HUDEP-2 (cell line): ENCODE results near the gene CARHSP1.
"Not testable (repeated sequence)": the region's sequence is repeated elsewhere in the genome, so short reads cannot be mapped to it uniquely, and the experiment has no call there.

Experiments
- DNase-seq, 76 experiments: peaks; one replicate each; lab custom pipeline; 2025; ENCODE audit not compliant: unreplicated experiment in 76 of 76; lab: John Stamatoyannopoulos, UW

The CARHSP1 gene

GRCh38 chr16:8868416-8869211, at the start of gene CARHSP1:
TSS of gene CARHSP1 (minus strand) at chr16:8869006. CDS start at chr16:8859328, 9,678 bp downstream.
- DNase-seq = peak in 75 of 76 experiments; percentile 49 to 92 (median 85)

DNA sequence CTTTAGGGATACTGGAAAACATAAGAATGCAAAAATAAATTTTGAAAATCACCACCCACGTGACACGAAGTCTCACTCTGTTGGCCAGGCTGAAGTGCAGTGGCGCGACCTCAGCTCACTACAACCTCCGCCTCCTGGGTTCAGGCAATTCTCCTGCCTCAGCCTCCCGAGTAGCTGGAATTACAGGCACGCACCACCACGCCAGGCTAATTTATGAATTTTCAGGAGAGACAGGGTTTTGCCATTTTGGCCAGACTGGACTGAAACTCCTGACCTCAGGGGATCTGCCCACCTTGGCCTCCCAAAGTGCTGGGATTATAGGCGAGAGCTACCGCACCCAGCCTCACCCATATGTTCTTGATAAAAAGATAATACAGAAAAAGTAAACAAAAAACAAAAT, 48.5 kb upstream of the CARHSP1 start:
- DNase-seq = not testable (repeated sequence)

- DNase-seq = no peak
Observed at GRCh38 chr16:8916541-8917225, 47.9 kb upstream of the CARHSP1 start.

DNA sequence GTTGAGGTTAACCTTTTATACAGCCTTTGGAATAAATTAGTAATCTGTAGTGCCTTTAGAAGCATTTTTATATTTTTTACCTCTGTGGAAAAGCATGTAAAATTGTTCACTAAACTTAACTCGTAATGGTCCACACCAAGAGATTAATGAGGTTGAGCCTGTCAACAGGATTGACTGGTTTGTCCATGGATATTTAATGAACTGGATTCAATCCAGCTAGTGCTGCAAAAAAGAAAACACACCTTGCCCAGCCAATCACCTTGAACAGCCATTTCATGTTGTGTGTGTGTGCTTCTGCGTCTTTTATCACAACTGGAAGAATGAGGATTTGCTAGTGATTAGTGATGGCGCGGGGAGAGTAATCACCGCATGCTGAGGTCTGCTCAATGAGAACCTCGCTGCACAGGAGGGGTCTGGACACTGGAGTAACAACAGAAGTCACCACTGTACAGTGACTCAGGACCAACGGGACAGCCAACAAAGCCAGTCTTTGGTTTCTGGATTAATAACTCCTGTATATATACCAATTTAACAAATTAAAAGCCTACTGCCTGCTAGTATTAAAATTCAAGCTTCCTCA, 47.0 kb upstream of the CARHSP1 start:
- no peak for DNase-seq

GRCh38 chr16:8914098-8914497, 45.3 kb upstream of the CARHSP1 start:
- DNase-seq = no peak

- no peak for DNase-seq
Observed at GRCh38 chr16:8912793-8913192, 44.0 kb upstream of the CARHSP1 start.

- DNase-seq = no peak
Observed at GRCh38 chr16:8910811-8911210, 42.0 kb upstream of the CARHSP1 start.

DNA sequence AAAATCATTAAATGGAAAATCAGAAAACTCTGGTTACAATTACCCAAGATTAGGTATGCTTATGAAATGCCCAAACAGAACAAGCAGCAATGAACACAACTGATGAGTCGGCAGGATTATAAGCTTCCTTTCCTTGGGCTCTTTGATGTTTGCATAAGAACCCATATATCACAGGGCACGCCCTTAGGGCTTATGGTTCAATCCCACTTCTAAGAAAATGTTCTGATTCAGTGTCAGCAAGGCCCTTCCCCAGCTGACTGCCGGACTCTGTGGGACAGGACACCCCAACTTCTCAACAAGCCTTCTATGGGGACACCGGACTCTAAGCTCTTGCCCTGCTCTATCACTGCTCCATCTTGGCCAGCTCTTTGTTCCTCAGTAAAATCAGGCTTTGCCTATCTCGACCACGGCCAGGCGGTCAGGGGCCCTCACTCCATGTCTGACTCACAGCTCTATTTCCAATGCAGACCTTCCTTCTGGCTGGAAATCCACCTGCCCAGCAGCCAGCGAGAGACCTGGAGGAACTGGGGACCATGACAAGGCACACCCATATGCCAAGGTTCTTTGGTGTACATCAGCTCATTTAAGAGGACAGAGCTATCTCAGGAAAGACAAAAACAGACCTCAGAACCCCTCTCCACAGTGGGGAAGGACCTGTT, 40.1 kb upstream of the CARHSP1 start:
- no peak for DNase-seq

- DNase-seq = no peak
Observed at GRCh38 chr16:8907096-8907495, 38.3 kb upstream of the CARHSP1 start.

- no peak for DNase-seq
Observed at GRCh38 chr16:8905795-8906591, 37.2 kb upstream of the CARHSP1 start.

DNA sequence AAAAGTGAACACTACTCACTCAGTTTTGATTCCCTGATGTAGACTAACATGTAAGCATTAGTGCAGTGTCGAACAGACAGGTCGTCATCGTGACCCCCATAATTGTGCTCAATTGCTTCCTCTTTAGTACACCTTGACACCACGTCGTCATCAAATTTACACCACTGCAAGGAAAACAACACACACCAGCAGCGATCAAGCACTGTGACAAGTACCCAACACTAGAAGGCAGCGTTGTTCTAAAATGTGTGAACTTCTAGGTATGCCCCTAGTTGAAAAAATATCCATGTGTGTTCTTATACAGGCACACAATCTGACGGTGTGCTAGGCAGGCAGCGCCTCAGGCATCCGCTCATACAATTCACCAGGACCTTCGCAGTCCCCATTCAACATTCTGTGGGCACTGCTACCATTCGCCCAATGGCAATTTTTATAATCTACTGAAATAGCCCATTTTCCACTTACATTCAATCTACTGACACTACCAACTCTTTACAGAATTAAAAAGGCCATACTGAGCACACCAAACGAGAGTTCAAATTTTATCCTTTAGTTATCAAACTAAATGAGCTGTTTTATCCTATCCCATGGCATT, 36.5 kb upstream of the CARHSP1 start:
- DNase-seq = peak in 15 of 76 experiments; percentile 2 to 32 (median 15)

- no peak for DNase-seq
Observed at GRCh38 chr16:8904018-8904430, 35.2 kb upstream of the CARHSP1 start.

DNA sequence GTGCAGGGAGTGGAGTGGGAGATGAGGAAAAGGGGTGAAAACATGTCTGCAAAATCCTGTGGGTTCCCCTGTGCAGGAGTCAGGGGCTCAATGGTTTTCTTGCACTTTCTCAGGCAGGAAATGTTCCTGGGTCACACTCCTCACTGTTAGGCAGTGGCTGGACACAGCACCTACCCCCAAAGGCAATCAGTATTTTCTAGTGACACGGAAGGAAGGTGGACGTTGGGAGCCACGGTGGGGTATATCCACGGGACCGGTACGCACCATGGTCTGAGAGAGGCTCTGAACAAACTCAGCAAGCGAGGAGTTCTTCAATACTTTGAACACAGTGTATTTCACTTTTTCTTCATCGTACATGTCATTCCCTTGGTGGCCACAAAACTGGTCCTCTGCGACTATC, 34.2 kb upstream of the CARHSP1 start:
- DNase-seq = no peak

- no peak for DNase-seq
Observed at GRCh38 chr16:8901320-8901861, 32.6 kb upstream of the CARHSP1 start.

DNA sequence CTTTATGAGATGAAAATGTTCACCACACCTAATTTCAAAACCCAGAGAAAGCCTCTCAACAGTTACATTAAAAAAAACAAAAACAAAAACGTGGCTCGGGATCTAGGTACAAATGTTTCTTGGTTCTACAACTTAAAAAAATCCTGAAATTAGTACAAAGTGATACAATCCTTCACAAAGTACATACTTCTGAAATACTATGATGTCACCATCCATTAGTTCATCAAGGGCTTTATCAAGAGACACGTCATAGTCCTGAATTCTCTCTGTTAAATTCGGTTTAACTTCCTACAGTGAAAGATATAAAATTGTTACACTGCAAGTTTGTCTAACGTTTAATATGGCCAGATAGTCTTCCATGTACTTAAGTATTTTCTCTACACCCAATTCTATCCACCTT, 31.5 kb upstream of the CARHSP1 start:
- DNase-seq = no peak

GRCh38 chr16:8899709-8900317, 31.0 kb upstream of the CARHSP1 start:
- DNase-seq = no peak

DNA sequence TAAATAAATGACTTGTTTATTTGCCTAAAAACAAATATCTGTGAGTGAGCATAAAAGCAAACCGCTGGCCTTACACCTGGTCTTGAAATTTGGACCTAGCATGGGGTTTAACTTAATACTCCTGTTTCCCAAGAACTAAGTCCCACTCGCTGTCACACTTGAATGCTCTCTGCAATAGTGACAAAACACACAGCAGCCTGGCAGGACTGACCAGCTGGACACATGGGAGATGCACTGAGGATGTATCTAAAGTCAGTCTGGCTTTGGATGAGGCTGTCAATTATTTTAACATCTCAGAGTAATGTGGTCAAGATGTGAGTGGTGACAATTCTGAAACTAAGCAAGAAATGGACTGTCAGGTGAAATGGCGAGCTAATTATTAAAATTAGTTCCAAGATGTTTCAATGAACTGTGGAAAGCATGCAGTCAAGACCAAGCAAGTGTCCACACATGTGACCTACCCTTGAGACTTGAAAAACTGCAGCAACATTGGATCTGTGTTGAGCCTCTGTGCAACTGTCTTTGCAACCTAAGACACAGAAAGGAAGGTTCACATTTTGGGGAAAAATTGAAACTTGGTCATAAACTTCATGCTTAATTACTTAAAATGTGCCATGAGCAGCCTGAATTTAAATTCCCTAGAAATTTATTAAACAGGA, 30.0 kb upstream of the CARHSP1 start:
- DNase-seq = no peak

DNA sequence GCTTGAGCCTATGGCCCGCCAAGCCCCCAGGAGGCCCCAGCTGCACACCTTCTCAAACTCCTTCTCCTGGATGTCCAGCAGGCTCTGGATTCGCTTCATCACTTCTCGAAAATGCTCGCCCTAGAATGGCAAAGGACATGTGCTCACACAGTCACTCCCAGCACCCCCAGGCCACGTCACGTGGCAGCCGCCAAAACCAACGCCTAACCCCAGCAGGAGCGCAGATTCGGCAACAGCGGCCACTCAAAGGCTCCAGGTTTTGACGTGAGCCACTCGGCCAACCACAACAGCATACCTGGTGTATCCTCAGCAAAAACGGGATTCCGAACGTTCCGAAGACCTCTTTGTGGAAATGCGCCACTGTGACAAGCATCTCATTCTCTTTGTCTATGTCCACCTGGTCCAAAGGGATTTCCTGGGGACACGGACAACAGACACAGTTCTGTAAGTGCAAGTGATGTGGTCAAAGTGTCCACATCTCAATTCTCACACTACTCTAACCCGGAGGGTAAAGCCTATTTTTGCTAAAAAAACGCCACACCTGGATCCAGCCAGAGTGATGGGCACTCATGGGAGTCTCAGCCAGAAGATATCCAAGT, 26.0 kb upstream of the CARHSP1 start:
- no peak for DNase-seq
